Peyer's patch (tissue), 4 donors: Measurements from ENCODE around the gene BPIFB1.

Experiments used
- POLR2A ChIP-seq, 2 donors: fragments of 450-650 bp; IDR thresholded peaks; one replicate each; pipeline ENCODE4 v1.5.1; 2017; ENCODE audit warnings: antibody characterized with exemption in 2 of 2, mild to moderate bottlenecking in 2 of 2, moderate library complexity in 2 of 2
- TF ChIP-seq, protein P1 (sequence below), 6 experiments: fragments of 450-650 bp in 4 of 6; fragments of 200-600 bp in 2 of 6; sonication (generic) in 1 of 6; IDR thresholded peaks; one replicate each; pipeline ENCODE4 v1.5.1; 2017 to 2019; ENCODE audit warnings: antibody characterized with exemption in 6 of 6, mild to moderate bottlenecking in 3 of 6, moderate library complexity in 1 of 6

DNA sequence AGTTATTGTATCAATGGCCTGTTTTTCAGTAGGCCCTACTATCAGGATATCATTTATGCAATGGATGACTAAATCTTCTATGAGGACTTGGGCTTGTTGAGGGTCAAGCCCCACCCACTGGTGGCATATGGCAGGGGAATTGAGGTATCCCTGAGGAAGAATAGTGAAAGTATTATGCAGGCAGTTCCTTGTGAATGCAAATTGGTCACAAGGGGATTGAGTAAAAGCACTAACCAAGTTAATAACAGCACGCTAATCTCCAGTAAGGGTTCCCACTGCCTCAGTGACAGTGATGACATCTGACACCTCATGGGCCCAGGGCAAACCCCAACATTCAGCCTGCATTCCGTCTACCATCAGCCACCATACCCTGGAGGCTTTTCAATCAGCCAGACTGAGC lies 32.3 kb upstream of the BPIFB1 start:
- TF ChIP-seq, protein P1, sequence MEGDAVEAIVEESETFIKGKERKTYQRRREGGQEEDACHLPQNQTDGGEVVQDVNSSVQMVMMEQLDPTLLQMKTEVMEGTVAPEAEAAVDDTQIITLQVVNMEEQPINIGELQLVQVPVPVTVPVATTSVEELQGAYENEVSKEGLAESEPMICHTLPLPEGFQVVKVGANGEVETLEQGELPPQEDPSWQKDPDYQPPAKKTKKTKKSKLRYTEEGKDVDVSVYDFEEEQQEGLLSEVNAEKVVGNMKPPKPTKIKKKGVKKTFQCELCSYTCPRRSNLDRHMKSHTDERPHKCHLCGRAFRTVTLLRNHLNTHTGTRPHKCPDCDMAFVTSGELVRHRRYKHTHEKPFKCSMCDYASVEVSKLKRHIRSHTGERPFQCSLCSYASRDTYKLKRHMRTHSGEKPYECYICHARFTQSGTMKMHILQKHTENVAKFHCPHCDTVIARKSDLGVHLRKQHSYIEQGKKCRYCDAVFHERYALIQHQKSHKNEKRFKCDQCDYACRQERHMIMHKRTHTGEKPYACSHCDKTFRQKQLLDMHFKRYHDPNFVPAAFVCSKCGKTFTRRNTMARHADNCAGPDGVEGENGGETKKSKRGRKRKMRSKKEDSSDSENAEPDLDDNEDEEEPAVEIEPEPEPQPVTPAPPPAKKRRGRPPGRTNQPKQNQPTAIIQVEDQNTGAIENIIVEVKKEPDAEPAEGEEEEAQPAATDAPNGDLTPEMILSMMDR (IDR thresholded peaks at IDR 0.05): no peak
- no peak for TF ChIP-seq POLR2A (IDR thresholded peaks at IDR 0.05)
